Fibroblast of villous mesenchyme (primary cell): ENCODE data around the gene INMT. TPM values are rescaled to one million over a fixed set of nuclear protein-coding genes. Genes with fewer than 3 reads are reported as not detected.
"Not testable (repeated sequence)": the region's sequence is repeated elsewhere in the genome, so short reads cannot be mapped to it uniquely, and the experiment has no call there.

Experiments used
- DNase-seq: peaks from one replicate; pipeline ENCODE4 v3.0.0-alpha.2; 2010; ENCODE audit warnings: low read depth
- H3K4me3 ChIP-seq: 2 replicates; pipeline ENCODE4 v1.5.1; 2011; ENCODE audit warnings: low read depth, mild to moderate bottlenecking, low read length
- CTCF ChIP-seq: IDR thresholded peaks from 2 replicates; pipeline ENCODE4 v1.5.1; 2012; ENCODE audit warnings: low read depth, mild to moderate bottlenecking, low read length; ENCODE audit not compliant: insufficient read depth
- total RNA-seq: library from RNA; depleted of rRNA; stranded (reverse); fragments of >200 nt; gene quantifications from 2 replicates; pipeline ENCODE4 v1.2.3, GENCODE V29; 2012

Gene INMT
- total RNA-seq, 1 donor = 48.4 TPM

GRCh38 chr7:30714129-30714528, 37.8 kb upstream of the INMT start:
- DNase-seq = no peak
- H3K4me3 ChIP-seq = no peak overlapping the region
- no peak for TF ChIP-seq CTCF

DNA sequence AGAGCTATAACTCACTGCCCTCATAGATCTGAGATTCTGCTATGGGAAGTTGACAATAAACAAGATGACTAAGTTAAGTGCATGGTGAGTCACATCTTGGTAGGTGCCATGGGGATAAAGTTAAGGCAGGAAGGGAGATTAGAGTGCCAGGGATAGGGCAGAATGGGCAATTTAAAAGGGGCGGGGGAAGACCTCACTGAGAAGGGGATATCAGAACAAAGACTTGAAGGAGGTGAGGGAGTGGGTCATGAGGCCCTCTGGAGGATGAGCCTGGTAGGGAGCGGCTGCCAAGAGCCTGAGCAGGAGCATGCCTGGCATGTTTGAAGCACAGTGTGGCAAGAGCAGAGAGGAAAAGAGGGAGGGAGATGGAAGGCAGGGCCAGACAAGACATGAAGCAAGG, 34.8 kb upstream of the INMT start:
- no peak overlapping the region for H3K4me3 ChIP-seq
- no peak for DNase-seq
- no peak for TF ChIP-seq CTCF

DNA sequence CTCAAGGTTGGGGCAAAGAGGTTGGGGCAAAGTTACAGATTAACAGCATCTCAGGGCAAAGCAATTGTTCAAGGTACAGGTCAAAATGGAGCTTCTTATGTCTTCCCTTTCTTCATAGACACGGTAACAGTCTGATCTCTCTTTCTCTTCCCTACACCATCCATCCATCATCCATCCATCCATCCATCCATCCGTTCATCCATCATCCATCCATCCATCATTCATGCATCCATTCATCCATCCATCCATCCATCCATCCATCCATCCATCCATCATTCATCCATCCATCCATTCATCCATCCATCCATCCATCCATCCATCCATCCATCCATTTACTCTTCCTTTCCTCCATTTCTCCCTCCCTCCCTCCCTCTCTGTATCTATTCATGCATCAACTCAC, 32.5 kb upstream of the INMT start:
- H3K4me3 ChIP-seq, DNase-seq: not testable (repeated sequence)

DNA sequence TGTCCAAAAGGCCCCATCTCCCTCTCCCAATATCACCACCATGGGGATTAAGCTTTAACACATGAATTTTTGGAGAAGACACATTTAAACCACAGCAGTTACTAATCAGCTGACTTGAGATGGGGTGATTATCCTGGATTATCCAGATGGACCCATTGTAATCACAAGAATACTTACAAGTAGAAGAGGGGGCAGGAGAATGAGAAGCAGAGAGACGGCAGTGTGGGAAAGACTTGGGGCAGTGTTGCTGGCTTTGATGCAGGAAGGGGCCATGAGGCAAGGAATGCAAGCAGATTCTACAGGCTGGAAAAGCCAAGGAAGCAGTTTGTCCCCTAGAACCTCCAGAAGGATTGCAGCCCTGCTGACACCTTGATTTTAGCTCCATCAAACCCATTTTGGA, 30.7 kb upstream of the INMT start:
- no peak for TF ChIP-seq CTCF
- no peak for DNase-seq
- H3K4me3 ChIP-seq = no peak overlapping the region

- H3K4me3 ChIP-seq = no peak overlapping the region
- TF ChIP-seq CTCF = no peak
- no peak for DNase-seq
These were observed 29.7 kb upstream of the INMT start for GRCh38 chr7:30722187-30722586.

DNA sequence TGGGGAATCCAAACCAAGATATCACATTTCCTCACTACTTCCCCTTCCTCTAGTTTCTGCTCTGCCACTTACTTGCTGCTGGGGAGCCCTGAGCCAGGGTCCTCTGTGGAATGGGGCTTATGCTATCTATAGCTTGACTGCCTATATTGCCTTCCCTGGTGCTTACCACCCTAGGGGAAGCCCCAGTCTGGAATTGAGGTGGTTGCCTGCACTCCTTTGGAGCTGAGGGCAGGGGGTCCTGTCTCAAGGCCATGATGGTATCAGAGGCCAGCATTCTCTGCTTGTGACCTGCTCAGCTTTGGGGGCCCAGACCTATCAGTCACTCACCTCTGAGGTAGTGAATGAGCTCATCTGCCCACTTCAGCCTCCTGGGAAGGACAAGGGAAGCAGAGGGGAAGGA, 29.3 kb upstream of the INMT start:
- H3K4me3 ChIP-seq = no peak overlapping the region
- no peak for DNase-seq
- TF ChIP-seq CTCF = no peak

GRCh38 chr7:30723776-30724175, 28.2 kb upstream of the INMT start:
- TF ChIP-seq CTCF = no peak
- H3K4me3 ChIP-seq = no peak overlapping the region
- DNase-seq = no peak
